ENCODE results near the gene PDCD1. TPM values are rescaled to one million over a fixed set of nuclear protein-coding genes. Genes with fewer than 3 reads are reported as not detected.

Gene PDCD1
- total RNA-seq, 1 experiment from 2014 or later: not detected

DNA sequence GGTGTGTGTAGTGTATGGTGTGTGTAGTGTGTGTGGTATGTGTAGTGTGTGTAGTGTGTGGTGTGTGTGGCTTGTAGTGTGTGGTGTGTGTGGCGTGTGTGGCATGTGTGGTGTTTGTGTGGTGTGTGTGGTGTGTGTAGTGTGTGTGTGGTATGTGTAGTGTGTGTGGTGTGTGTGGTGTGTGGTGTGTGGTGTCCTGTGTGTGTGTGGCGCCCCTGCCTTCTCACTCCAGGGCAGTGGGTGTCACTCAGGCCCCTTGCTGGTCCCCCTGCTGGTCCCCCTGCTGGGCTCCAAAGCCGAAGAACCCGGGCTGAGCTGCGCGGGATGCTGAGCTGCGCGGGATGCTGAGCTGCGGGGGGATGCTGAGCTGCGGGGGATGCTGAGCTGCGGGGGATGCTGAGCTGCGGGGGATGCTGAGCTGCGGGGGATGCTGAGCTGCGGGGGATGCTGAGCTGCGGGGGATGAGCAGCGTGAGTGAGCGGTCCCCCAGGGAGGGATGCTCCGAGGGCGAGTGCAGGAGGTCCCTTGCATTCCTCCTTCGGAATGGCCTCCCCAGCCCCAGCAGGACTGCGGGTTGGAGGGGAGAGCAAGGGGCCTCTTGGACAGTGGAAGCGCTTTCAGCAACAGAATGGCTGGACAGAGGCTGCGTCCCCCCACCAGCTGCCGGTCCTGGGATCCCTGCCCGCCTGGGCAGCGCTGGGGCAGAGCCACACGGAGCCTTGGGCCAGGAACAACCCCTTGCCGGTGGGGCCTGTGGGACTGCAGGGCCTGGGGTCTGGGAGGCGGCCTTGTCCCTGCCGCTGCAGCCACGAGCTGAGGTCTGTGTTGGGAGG is 7.5 kb upstream of the PDCD1 start:
- no peaks in the 10 kb centered on the region for H3K36me3 Mint-ChIP-seq (ENCODE audit: insufficient read depth, unreplicated experiment)
- peaks cover 17% of the 10 kb centered on the region for H3K9me3 Mint-ChIP-seq (ENCODE audit: low read depth, unreplicated experiment)
- CTCF ChIA-PET: no interaction called here
- DNase-seq: no peak
- H3K4me1 Mint-ChIP-seq (ENCODE audit: low read depth, unreplicated experiment): peaks cover 15% of the 10 kb centered on the region
- no peak overlapping the region for H3K4me3 Mint-ChIP-seq (ENCODE audit: low read depth, unreplicated experiment)
- BruUV-seq (replicated peaks): no TSS peak
- no peak overlapping the region for H3K27ac Mint-ChIP-seq (ENCODE audit: unreplicated experiment)
- TF ChIP-seq, protein P1, sequence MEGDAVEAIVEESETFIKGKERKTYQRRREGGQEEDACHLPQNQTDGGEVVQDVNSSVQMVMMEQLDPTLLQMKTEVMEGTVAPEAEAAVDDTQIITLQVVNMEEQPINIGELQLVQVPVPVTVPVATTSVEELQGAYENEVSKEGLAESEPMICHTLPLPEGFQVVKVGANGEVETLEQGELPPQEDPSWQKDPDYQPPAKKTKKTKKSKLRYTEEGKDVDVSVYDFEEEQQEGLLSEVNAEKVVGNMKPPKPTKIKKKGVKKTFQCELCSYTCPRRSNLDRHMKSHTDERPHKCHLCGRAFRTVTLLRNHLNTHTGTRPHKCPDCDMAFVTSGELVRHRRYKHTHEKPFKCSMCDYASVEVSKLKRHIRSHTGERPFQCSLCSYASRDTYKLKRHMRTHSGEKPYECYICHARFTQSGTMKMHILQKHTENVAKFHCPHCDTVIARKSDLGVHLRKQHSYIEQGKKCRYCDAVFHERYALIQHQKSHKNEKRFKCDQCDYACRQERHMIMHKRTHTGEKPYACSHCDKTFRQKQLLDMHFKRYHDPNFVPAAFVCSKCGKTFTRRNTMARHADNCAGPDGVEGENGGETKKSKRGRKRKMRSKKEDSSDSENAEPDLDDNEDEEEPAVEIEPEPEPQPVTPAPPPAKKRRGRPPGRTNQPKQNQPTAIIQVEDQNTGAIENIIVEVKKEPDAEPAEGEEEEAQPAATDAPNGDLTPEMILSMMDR (IDR thresholded peaks at IDR 0.05; ENCODE audit: unreplicated experiment): no peak
- peaks cover 61% of the 10 kb centered on the region for H3K27me3 Mint-ChIP-seq (ENCODE audit: unreplicated experiment)
- intact Hi-C loops (cut with micrococcal nuclease; ENCODE audit: unreplicated experiment): no loop called here

DNA sequence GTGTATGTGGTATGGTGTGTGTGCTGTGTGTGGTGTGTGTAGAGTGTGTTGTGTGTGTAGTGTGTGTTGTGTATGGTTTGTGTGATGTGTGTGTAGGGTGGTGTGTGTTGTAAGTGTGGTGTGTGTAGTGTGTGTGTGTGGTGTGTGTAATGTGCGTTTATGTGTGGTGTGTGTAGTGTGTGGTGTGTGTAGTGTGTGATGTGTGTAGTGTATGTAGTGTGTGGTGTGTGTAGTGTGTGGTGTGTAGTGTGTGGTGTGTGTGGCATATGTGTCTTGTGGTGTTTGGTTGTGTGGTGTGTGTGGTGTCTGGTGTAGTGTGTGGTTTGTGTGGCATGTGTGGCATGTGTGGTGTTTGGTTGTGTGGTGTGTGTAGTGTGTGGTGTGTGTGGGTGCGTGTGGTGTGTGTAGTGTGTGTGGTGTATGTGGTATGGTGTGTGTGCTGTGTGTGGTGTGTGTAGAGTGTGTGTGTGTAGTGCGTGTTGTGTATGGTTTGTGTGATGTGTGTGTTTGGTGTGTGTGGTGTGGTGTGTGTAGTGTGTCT is 6.8 kb upstream of the PDCD1 start:
- H3K36me3 Mint-ChIP-seq (ENCODE audit: insufficient read depth, unreplicated experiment): no peaks in the 10 kb centered on the region
- H3K4me1 Mint-ChIP-seq (ENCODE audit: low read depth, unreplicated experiment): peaks cover 15% of the 10 kb centered on the region
- CTCF ChIA-PET: no interaction called here
- H3K27me3 Mint-ChIP-seq (ENCODE audit: unreplicated experiment): peaks cover 64% of the 10 kb centered on the region
- DNase-seq: no peak
- no peak overlapping the region for H3K27ac Mint-ChIP-seq (ENCODE audit: unreplicated experiment)
- intact Hi-C loops (cut with micrococcal nuclease; ENCODE audit: unreplicated experiment): no loop called here
- no peak overlapping the region for H3K4me3 Mint-ChIP-seq (ENCODE audit: low read depth, unreplicated experiment)
- H3K9me3 Mint-ChIP-seq (ENCODE audit: low read depth, unreplicated experiment): peaks cover 17% of the 10 kb centered on the region
- TF ChIP-seq, protein P1 (IDR thresholded peaks at IDR 0.05; ENCODE audit: unreplicated experiment): no peak
- no TSS peak for BruUV-seq (replicated peaks)

DNA sequence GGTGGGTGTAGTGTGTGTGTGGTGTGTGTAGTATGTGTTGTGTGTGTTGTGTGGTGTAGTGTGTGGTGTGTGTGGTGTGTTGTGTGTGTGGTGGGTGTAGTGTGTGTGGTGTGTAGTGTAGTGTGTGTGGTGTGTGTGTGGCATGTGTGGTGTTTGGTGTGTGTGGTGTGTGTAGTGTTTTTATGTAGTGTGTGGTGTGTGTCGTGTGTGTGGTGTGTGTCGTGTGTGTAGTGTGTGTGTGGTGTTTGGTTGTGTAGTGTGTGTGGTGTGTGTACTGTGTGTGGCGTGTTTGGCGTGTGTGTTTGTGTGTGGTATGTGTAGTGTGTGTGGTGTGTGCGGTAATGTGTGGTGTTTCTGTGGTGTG is 6.1 kb upstream of the PDCD1 start:
- Mint-ChIP-seq H3K36me3 (ENCODE audit: insufficient read depth, unreplicated experiment) (no peaks in the 10 kb centered on the region), H3K27me3 (ENCODE audit: unreplicated experiment) (peaks cover 65% of the 10 kb centered on the region), H3K4me3 (ENCODE audit: low read depth, unreplicated experiment) (no peak overlapping the region), H3K9me3 (ENCODE audit: low read depth, unreplicated experiment) (peaks cover 17% of the 10 kb centered on the region), H3K4me1 (ENCODE audit: low read depth, unreplicated experiment) (peaks cover 15% of the 10 kb centered on the region), H3K27ac (ENCODE audit: unreplicated experiment) (peak overlapping the region; percentile 31)
- CTCF ChIA-PET: no interaction called here
- no peak for DNase-seq
- BruUV-seq (replicated peaks): no TSS peak
- intact Hi-C loops (cut with micrococcal nuclease; ENCODE audit: unreplicated experiment): no loop called here
- TF ChIP-seq, protein P1 (IDR thresholded peaks at IDR 0.05; ENCODE audit: unreplicated experiment): no peak

DNA sequence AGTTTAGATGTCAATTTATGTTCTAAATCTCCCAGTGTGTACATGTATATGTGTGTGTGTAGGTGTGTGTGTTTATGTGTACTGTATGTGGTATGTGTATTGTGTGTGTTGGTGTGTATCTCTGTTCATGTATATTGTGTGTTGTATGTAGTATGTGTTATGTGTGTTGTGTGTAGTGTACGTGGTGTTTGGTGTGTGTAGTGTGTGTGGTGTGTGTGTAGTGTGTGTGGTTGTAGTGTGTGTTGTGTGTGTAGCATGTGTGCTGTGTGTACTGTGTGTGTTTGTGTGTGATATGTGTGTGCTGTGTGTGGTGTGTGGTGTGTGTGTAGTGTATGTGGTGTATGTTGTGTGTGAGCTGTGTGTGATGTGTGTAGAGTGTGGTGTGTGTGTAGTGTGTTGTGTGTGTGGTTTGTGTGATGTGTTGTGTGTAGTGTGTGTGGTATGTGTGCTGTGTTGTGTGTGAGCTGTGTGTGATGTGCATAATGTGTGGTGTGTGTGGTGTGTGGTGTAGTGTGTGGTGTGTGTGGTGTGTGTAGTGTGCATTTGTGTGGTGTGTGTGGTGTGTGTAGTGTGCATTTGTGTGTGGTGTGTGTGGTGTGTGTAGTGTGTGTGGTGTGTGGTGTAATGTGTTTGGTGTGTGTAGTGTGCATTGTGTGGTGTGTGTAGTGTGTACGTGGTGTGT is 5.6 kb upstream of the PDCD1 start:
- TF ChIP-seq, protein P1 (IDR thresholded peaks at IDR 0.05; ENCODE audit: unreplicated experiment): no peak
- intact Hi-C loops (cut with micrococcal nuclease; ENCODE audit: unreplicated experiment): no loop called here
- Mint-ChIP-seq H3K27me3 (ENCODE audit: unreplicated experiment) (peaks cover 65% of the 10 kb centered on the region), H3K4me3 (ENCODE audit: low read depth, unreplicated experiment) (no peak overlapping the region), H3K36me3 (ENCODE audit: insufficient read depth, unreplicated experiment) (no peaks in the 10 kb centered on the region), H3K9me3 (ENCODE audit: low read depth, unreplicated experiment) (peaks cover 17% of the 10 kb centered on the region), H3K4me1 (ENCODE audit: low read depth, unreplicated experiment) (peaks cover 15% of the 10 kb centered on the region), H3K27ac (ENCODE audit: unreplicated experiment) (no peak overlapping the region)
- BruUV-seq (replicated peaks): no TSS peak
- CTCF ChIA-PET: no interaction called here
- no peak for DNase-seq

All from Calu3 (cell line).